ENCODE results near the gene CCND1. TPM values are rescaled to one million over a fixed set of nuclear protein-coding genes. Genes with fewer than 3 reads are reported as not detected.

Gene CCND1
- total RNA-seq = 100 to 1,000 TPM in 4 of 8 experiments, 10 to 100 TPM in 2, 1 to 10 TPM in 2; 6.9 to 477 (median 84.7) TPM

- ATAC-seq (replicated peaks in 6 of 8) = peak; percentile 4 to 57 (median 13)
- WGBS, 10 experiments = 0 to 1% (median 1%) methylated on average over 2 to 18 of the region's 49 CpGs; no CpG with 5 or more reads in 6 of the 10 experiments
- Histone ChIP-seq H3K27ac (no peak within 1 kb of the TSS), H3K4me1 (replicated peaks in 1 of 2) (peaks cover 32 to 49% of the 10 kb centered on the region in 2 donors), H3K4me3 (peak within 1 kb of the TSS; percentile 31 to 46 (median 41))
- in situ Hi-C loops (cut with MboI; ENCODE audit: low pct_unique_long_range_greater_than_20kb in 2 of 9, low sequenced_read_pairs in 9 of 9, unreplicated experiment in 9 of 9) = loop anchor here in 3 of 9 experiments (5.0 to 10.0 kb wide), 3 partner anchors 534 to 546 kb away; no protein-coding TSS in a partner anchor
Measured at GRCh38 chr11:69640995-69641581, at the start of gene CCND1. CCND1 (plus strand) TSS chr11:69641156; CDS start chr11:69641314, 158 bp downstream.

DNA sequence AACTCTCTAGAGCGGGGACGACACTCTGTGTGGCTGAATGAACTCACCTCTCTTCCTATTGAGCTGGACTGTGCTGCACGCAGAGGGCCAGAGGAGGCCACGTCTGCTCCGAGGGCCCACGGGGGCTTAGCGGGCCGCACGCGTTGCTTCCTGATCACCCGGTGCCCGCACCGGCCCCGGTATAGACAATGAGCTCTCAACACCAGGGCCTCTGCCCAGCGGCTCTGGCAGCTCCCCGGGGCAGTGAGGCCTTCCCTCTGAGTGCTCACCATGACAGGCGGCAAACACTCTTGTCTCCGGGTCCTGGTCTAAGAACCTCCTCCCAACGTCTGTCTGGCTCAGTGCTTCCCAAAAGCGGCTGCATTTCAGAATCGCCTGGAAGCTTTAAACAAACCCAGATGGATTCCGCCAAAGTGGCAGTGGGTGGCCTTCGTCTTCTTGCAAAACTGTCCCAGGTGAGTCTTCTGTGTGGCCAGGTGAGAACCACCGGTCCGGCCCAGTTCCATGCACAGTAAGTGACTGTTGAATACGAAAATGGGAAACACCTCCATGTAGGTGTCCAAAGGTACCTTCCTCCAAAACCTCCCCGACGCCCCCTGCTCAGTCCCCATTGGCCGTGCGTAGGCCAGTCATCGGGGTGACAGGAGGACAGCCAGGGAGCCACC is 47.8 kb upstream of the CCND1 start:
- H3K27ac ChIP-seq = no peak overlapping the region
- no peak overlapping the region for H3K4me3 ChIP-seq
- no peaks in the 10 kb centered on the region for H3K4me1 ChIP-seq (replicated peaks in 1 of 2)
- in situ Hi-C loops (cut with MboI; ENCODE audit: low pct_unique_long_range_greater_than_20kb in 2 of 9, low sequenced_read_pairs in 9 of 9, unreplicated experiment in 9 of 9) = no loop called here
- ATAC-seq (replicated peaks in 6 of 8) = no peak
- WGBS, 10 experiments = 68 to 100% (median 86%) methylated on average over 6 to 21 of the region's 31 CpGs; no CpG with 5 or more reads in 4 of the 10 experiments

GRCh38 chr11:69593851-69594250 is 47.1 kb upstream of the CCND1 start:
- WGBS, 10 experiments = 83 to 100% (median 90%) methylated on average over 1 to 6 of the region's 6 CpGs; no CpG with 5 or more reads in 5 of the 10 experiments
- Histone ChIP-seq H3K27ac (no peak overlapping the region), H3K4me1 (replicated peaks in 1 of 2) (no peaks in the 10 kb centered on the region), H3K4me3 (no peak overlapping the region)
- ATAC-seq (replicated peaks in 6 of 8) = no peak
- in situ Hi-C loops (cut with MboI; ENCODE audit: low pct_unique_long_range_greater_than_20kb in 2 of 9, low sequenced_read_pairs in 9 of 9, unreplicated experiment in 9 of 9) = no loop called here

- in situ Hi-C loops (cut with MboI; ENCODE audit: low pct_unique_long_range_greater_than_20kb in 2 of 9, low sequenced_read_pairs in 9 of 9, unreplicated experiment in 9 of 9) = no loop called here
- no peak overlapping the region for H3K4me3 ChIP-seq
- no peak for ATAC-seq (replicated peaks in 6 of 8)
- H3K4me1 ChIP-seq (replicated peaks in 1 of 2) = no peaks in the 10 kb centered on the region
- WGBS, 10 experiments = 95 to 100% methylated on average over 1 to 3 of the region's 11 CpGs; no CpG with 5 or more reads in 8 of the 10 experiments
- H3K27ac ChIP-seq = no peak overlapping the region
Measured at GRCh38 chr11:69594481-69594880, 46.5 kb upstream of the CCND1 start.

GRCh38 chr11:69595805-69596665 is 44.9 kb upstream of the CCND1 start:
- in situ Hi-C loops (cut with MboI; ENCODE audit: low pct_unique_long_range_greater_than_20kb in 2 of 9, low sequenced_read_pairs in 9 of 9, unreplicated experiment in 9 of 9) = no loop called here
- no peak overlapping the region for H3K4me3 ChIP-seq
- H3K4me1 ChIP-seq (replicated peaks in 1 of 2) = no peaks in the 10 kb centered on the region
- no peak overlapping the region for H3K27ac ChIP-seq
- WGBS, 10 experiments = 20 to 83% (median 78%) methylated on average over 1 to 8 of the region's 18 CpGs; no CpG with 5 or more reads in 1 of the 10 experiments
- ATAC-seq (replicated peaks in 6 of 8) = no peak

GRCh38 chr11:69598147-69598546 is 42.8 kb upstream of the CCND1 start:
- H3K27ac ChIP-seq = no peak overlapping the region
- peaks cover 6 to 9% of the 10 kb centered on the region in 2 donors for H3K4me1 ChIP-seq (replicated peaks in 1 of 2)
- 17 to 100% (median 74%) methylated on average over 1 to 4 of the region's 5 CpGs; no CpG with 5 or more reads in 3 of the 10 experiments for WGBS, 10 experiments
- no peak for ATAC-seq (replicated peaks in 6 of 8)
- in situ Hi-C loops (cut with MboI; ENCODE audit: low pct_unique_long_range_greater_than_20kb in 2 of 9, low sequenced_read_pairs in 9 of 9, unreplicated experiment in 9 of 9) = no loop called here
- no peak overlapping the region for H3K4me3 ChIP-seq

GRCh38 chr11:69599502-69599901 is 41.5 kb upstream of the CCND1 start:
- no peak overlapping the region for H3K27ac ChIP-seq
- ATAC-seq (replicated peaks in 6 of 8) = no peak
- WGBS, 10 experiments = 29 to 100% (median 78%) methylated on average over 2 to 9 of the region's 11 CpGs
- peaks cover 14 to 15% of the 10 kb centered on the region in 2 donors for H3K4me1 ChIP-seq (replicated peaks in 1 of 2)
- H3K4me3 ChIP-seq = no peak overlapping the region
- in situ Hi-C loops (cut with MboI; ENCODE audit: low pct_unique_long_range_greater_than_20kb in 2 of 9, low sequenced_read_pairs in 9 of 9, unreplicated experiment in 9 of 9) = no loop called here

- Histone ChIP-seq H3K4me1 (replicated peaks in 1 of 2) (peaks cover 14 to 15% of the 10 kb centered on the region in 2 donors), H3K4me3 (no peak overlapping the region), H3K27ac (no peak overlapping the region)
- in situ Hi-C loops (cut with MboI; ENCODE audit: low pct_unique_long_range_greater_than_20kb in 2 of 9, low sequenced_read_pairs in 9 of 9, unreplicated experiment in 9 of 9) = no loop called here
- ATAC-seq (replicated peaks in 6 of 8) = no peak
- WGBS, 10 experiments = 30 to 95% (median 85%) methylated on average over 4 to 6 of the region's 6 CpGs
Measured at GRCh38 chr11:69600001-69600400, 41.0 kb upstream of the CCND1 start.

DNA sequence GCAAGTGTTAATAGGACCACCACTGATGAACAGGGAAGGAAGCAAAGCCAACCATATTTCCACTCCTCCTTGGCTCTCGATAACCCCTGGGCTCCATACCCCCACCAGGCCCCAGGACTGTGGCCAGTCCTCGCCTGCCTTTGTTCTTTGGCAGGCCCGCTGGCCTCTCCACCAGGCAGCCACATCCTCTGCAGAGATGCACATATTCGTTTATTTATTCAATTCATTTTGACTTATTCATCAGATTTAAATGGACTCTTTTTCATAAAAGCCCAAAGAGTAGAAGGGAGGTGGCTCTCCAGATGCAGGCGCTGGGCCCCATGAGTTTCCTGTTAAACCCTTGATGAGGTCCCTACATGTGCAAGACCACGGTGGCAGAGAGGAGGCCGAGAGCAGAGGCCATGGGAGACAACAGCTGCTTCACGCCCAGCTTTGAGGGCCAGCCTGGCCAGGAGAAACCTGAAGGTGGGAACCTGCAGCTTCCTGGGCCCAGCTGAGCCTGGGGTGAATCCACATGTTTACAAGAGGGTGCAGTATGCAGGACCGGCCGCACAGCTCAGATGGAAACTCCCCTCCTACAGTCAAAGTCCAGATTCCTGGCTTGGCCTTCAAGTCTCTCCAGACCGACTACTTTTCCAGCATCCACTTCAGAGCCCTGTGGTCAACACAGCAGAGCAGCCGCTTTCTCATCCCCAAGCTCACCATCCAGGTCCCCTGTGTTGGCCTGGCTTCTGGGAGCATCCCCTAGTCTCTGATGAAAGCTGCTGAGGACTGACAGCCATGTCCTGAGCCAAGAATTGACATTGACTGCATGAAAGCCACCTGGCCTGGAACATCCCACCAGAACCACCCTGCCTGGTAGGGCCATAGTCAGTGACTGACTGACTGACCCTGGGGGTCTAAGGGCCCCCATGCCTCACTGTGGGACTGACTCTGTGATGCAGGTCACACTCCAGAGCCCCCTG is 39.7 kb upstream of the CCND1 start:
- peaks cover 14 to 15% of the 10 kb centered on the region in 2 donors for H3K4me1 ChIP-seq (replicated peaks in 1 of 2)
- 20 to 87% (median 71%) methylated on average over 1 to 5 of the region's 12 CpGs; no CpG with 5 or more reads in 2 of the 10 experiments for WGBS, 10 experiments
- H3K4me3 ChIP-seq = no peak overlapping the region
- peak in 4 of 8 experiments; percentile 45 to 91 (median 89) for ATAC-seq (replicated peaks in 6 of 8)
- in situ Hi-C loops (cut with MboI; ENCODE audit: low pct_unique_long_range_greater_than_20kb in 2 of 9, low sequenced_read_pairs in 9 of 9, unreplicated experiment in 9 of 9) = no loop called here
- no peak overlapping the region for H3K27ac ChIP-seq

GRCh38 chr11:69603111-69603836 is 37.7 kb upstream of the CCND1 start:
- ATAC-seq (replicated peaks in 6 of 8) = peak in 1 of 8 experiments; percentile 32
- no peak overlapping the region for H3K27ac ChIP-seq
- in situ Hi-C loops (cut with MboI; ENCODE audit: low pct_unique_long_range_greater_than_20kb in 2 of 9, low sequenced_read_pairs in 9 of 9, unreplicated experiment in 9 of 9) = no loop called here
- H3K4me3 ChIP-seq = no peak overlapping the region
- peaks cover 14 to 15% of the 10 kb centered on the region in 2 donors for H3K4me1 ChIP-seq (replicated peaks in 1 of 2)
- WGBS, 10 experiments = 4 to 67% (median 25%) methylated on average over 3 to 13 of the region's 16 CpGs; no CpG with 5 or more reads in 1 of the 10 experiments

- no peak for ATAC-seq (replicated peaks in 6 of 8)
- no peak overlapping the region for H3K27ac ChIP-seq
- peaks cover 14 to 15% of the 10 kb centered on the region in 2 donors for H3K4me1 ChIP-seq (replicated peaks in 1 of 2)
- WGBS, 10 experiments = 66 to 100% (median 85%) methylated on average over 2 to 7 of the region's 7 CpGs
- no peak overlapping the region for H3K4me3 ChIP-seq
- in situ Hi-C loops (cut with MboI; ENCODE audit: low pct_unique_long_range_greater_than_20kb in 2 of 9, low sequenced_read_pairs in 9 of 9, unreplicated experiment in 9 of 9) = no loop called here
Measured at GRCh38 chr11:69604055-69604454, 36.9 kb upstream of the CCND1 start.

Data from motor neuron (in vitro differentiated cells).